Left lobe of liver (tissue), 2 donors: Measurements from ENCODE around the gene ARHGEF9. TPM values are rescaled to one million over a fixed set of nuclear protein-coding genes. Genes with fewer than 3 reads are reported as not detected.
"Not testable (repeated sequence)": the region's sequence is repeated elsewhere in the genome, so short reads cannot be mapped to it uniquely, and the experiment has no call there.

Source experiments
- ATAC-seq: fragments of 200-7000 bp; cut with Tn5 transposase; one replicate; pipeline ENCODE4 v1.9.1; 2020; ENCODE audit warnings: mild to moderate bottlenecking, moderate library complexity
- DNase-seq: peaks from one replicate; pipeline ENCODE4 v3.0.0-alpha.2; 2020; ENCODE audit warnings: low spot score
- total RNA-seq: library from RNA; stranded (reverse); gene quantifications from one replicate; pipeline ENCODE4 v1.2.1, GENCODE V29; 2021
- donor health status: DM: no; HTN: no; CAD: no; lungs with moderate emphysema.
- donor health status: DM: no; HTN: yes; CAD: no.

Gene ARHGEF9
- total RNA-seq, 1 donor from 2014 or later = 7.5 TPM

DNA sequence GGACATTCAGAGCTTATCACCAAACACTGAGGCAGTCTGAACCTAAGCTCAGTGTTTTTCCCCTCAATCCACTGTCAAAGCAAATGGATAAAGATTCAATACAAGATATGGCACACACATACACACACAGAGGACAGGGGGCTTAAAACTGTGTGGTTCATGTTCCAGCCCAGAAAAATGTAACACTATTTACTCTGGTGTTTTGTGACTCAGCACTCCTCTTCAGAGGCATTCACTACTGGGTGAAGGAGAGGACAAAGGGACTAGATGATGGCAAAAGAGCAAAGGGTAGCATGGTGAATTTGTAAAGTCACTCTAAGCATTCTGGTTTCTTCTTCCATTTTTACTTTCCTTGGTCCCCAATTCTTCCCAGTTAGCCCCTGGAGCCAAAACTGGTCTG is 120.3 kb downstream of the ARHGEF9 start:
- ATAC-seq (no peak), DNase-seq (no peak)

- DNase-seq = no peak
- ATAC-seq = no peak
These were observed 120.9 kb downstream of the ARHGEF9 start for GRCh38 chrX:63664083-63664482.

GRCh38 chrX:63661676-63662075 is 123.3 kb downstream of the ARHGEF9 start:
- ATAC-seq (no peak), DNase-seq (no peak)

GRCh38 chrX:63658920-63659319 is 126.1 kb downstream of the ARHGEF9 start:
- ATAC-seq (no peak), DNase-seq (no peak)

DNA sequence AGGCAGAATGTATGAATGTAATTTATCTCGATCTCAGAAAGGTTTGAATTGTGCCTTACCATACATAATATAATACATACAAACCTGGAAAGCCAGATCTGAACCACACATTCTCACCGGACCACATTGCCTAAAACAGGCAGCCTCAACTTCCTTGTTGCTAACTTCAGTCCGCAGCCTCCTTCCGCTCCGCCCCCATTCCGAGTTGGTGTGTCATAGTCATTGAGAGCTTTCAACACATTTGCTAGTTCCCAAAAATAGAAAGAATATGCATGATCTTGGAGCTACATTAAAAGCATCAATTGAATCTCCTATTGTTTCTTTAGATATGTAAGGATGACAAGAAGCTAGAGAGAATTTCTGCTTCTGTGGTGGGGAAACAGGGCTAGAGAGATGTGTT is 127.2 kb downstream of the ARHGEF9 start:
- DNase-seq = no peak
- ATAC-seq = no peak

- ATAC-seq = no peak
- DNase-seq = no peak
These were observed 128.0 kb downstream of the ARHGEF9 start for GRCh38 chrX:63656871-63657580.

DNA sequence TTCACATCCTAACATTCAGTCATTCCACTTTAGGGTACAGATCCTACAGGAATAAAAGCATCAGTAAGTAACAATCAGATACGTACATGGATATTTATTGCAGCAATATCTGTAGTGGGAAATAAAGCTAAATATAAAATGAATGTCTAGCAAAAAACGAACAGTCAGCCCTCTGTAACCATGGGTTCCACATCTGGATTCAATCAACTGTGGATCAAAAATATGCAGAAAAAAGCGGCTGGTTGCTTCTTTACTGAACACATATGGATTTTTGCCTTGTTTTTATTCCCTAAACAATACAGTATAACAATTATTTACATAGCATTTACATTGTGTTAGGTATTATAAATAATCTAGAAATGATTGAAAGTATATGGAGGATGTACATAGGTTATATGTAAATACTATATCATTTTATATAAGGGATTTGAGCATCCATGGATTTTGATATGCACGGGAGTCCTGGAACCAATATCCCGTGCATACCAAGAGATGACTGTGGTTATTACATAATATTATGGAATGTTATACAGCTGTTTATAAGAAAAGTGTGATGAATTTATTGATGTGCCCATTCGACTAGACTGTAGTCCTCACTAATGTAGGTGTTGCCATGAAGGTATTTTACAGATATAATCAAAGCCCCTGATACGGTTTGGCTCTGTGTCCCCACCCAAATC is 132.8 kb downstream of the ARHGEF9 start:
- no peak for DNase-seq
- no peak for ATAC-seq

- DNase-seq, ATAC-seq: not testable (repeated sequence)
These were observed 139.3 kb downstream of the ARHGEF9 start for GRCh38 chrX:63645748-63646147.

GRCh38 chrX:63635750-63636149 is 149.3 kb downstream of the ARHGEF9 start:
- ATAC-seq = no peak
- no peak for DNase-seq

GRCh38 chrX:63613531-63614028 is 171.4 kb downstream of the ARHGEF9 start:
- no peak for DNase-seq
- ATAC-seq = no peak

- ATAC-seq = no peak
- no peak for DNase-seq
These were observed 199.1 kb downstream of the ARHGEF9 start for GRCh38 chrX:63585936-63586335.
